ENCODE measurements around the gene TLK2.
A peak's percentile ranks its signal among the peaks of the same experiment; 100 is the strongest.
"Not testable (repeated sequence)": the region's sequence is repeated elsewhere in the genome, so short reads cannot be mapped to it uniquely, and the experiment has no call there.

TLK2 gene

GRCh38 chr17:62611728-62612127, 133.1 kb downstream of the TLK2 start:
- no peak overlapping the region for H3K4me3 ChIP-seq (ENCODE audit: low read depth, low read length)
- TF ChIP-seq MAX (IDR thresholded peaks at IDR 0.05; ENCODE audit: low read depth, low read length) (no peak), MYC (IDR thresholded peaks at IDR 0.05; ENCODE audit: low read depth, low read length) (no peak), POLR2A (IDR thresholded peaks at IDR 0.05; ENCODE audit: extremely low read depth, insufficient read length) (no peak), CTCF (IDR thresholded peaks at IDR 0.05; ENCODE audit: low read depth, low read length) (no peak)
- DNase-seq (ENCODE audit: low read depth) = peak; percentile 29

GRCh38 chr17:62612289-62612688, 133.7 kb downstream of the TLK2 start:
- DNase-seq (ENCODE audit: low read depth); H3K4me3 ChIP-seq (ENCODE audit: low read depth, low read length): not testable (repeated sequence)

GRCh38 chr17:62613095-62613494, 134.5 kb downstream of the TLK2 start:
- not testable (repeated sequence) for DNase-seq (ENCODE audit: low read depth); H3K4me3 ChIP-seq (ENCODE audit: low read depth, low read length)

GRCh38 chr17:62614142-62614541, 135.5 kb downstream of the TLK2 start:
- DNase-seq (ENCODE audit: low read depth) = no peak
- no peak overlapping the region for H3K4me3 ChIP-seq (ENCODE audit: low read depth, low read length)
- TF ChIP-seq POLR2A (IDR thresholded peaks at IDR 0.05; ENCODE audit: extremely low read depth, insufficient read length) = no peak
- TF ChIP-seq MAX (IDR thresholded peaks at IDR 0.05; ENCODE audit: low read depth, low read length) = no peak
- no peak for TF ChIP-seq CTCF (IDR thresholded peaks at IDR 0.05; ENCODE audit: low read depth, low read length)
- no peak for TF ChIP-seq MYC (IDR thresholded peaks at IDR 0.05; ENCODE audit: low read depth, low read length)

- no peak for DNase-seq (ENCODE audit: low read depth)
- TF ChIP-seq MYC (IDR thresholded peaks at IDR 0.05; ENCODE audit: low read depth, low read length) (no peak), POLR2A (IDR thresholded peaks at IDR 0.05; ENCODE audit: extremely low read depth, insufficient read length) (no peak), MAX (IDR thresholded peaks at IDR 0.05; ENCODE audit: low read depth, low read length) (no peak), CTCF (IDR thresholded peaks at IDR 0.05; ENCODE audit: low read depth, low read length) (no peak)
- H3K4me3 ChIP-seq (ENCODE audit: low read depth, low read length) = no peak overlapping the region
Observed at GRCh38 chr17:62615503-62615902, 136.9 kb downstream of the TLK2 start.

- DNase-seq (ENCODE audit: low read depth) = peak; percentile 79
- no peak overlapping the region for H3K4me3 ChIP-seq (ENCODE audit: low read depth, low read length)
- TF ChIP-seq CTCF (IDR thresholded peaks at IDR 0.05; ENCODE audit: low read depth, low read length) (no peak), MAX (IDR thresholded peaks at IDR 0.05; ENCODE audit: low read depth, low read length) (peak; percentile 29; the same call in 1 of the 2 replicates), POLR2A (IDR thresholded peaks at IDR 0.05; ENCODE audit: extremely low read depth, insufficient read length) (no peak), MYC (IDR thresholded peaks at IDR 0.05; ENCODE audit: low read depth, low read length) (0 out of 2 replicates have a peak, but pooled peaks have one; percentile 11)
Observed at GRCh38 chr17:62616993-62617893, 138.6 kb downstream of the TLK2 start.

Measured in NB4 (cell line).